Fibroblast of skin of right quadriceps (primary cell): ENCODE results near the gene CDK2.
A peak's percentile ranks its signal among the peaks of the same experiment; 100 is the strongest.
"Not testable (repeated sequence)": the region's sequence is repeated elsewhere in the genome, so short reads cannot be mapped to it uniquely, and the experiment has no call there.

Experiments used
- DNase-seq: peaks from one replicate; pipeline ENCODE4 v3.0.0-alpha.2; 2013

Gene CDK2

GRCh38 chr12:55966408-55967281, at the start of gene CDK2:
CDK2 (plus strand) TSS chr12:55966830; CDS start chr12:55967009, 179 bp downstream.
- DNase-seq: peak; percentile 77

- peak; percentile 43 for DNase-seq
Observed at GRCh38 chr12:55919032-55919431, 47.6 kb upstream of the CDK2 start.

GRCh38 chr12:55922126-55922525, 44.5 kb upstream of the CDK2 start:
- DNase-seq: no peak

- not testable (repeated sequence) for DNase-seq
Observed at GRCh38 chr12:55923648-55924047, 43.0 kb upstream of the CDK2 start.

GRCh38 chr12:55925371-55925770, 41.3 kb upstream of the CDK2 start:
- DNase-seq: no peak

GRCh38 chr12:55925870-55926737, 40.5 kb upstream of the CDK2 start:
- DNase-seq: no peak

- peak; percentile 95 for DNase-seq
Observed at GRCh38 chr12:55926738-55927587, 39.7 kb upstream of the CDK2 start.

GRCh38 chr12:55927588-55928502, 38.8 kb upstream of the CDK2 start, which contains the start of gene PYM1:
PYM1 (minus strand) TSS chr12:55927894; CDS start chr12:55927761, 133 bp downstream.
- DNase-seq: peak; percentile 64

GRCh38 chr12:55929306-55929791, 37.3 kb upstream of the CDK2 start:
- no peak for DNase-seq

GRCh38 chr12:55930771-55931316, 35.8 kb upstream of the CDK2 start, which contains the start of gene DGKA:
DGKA (plus strand) TSS chr12:55931162; CDS start chr12:55936504, 5,342 bp downstream.
- DNase-seq: peak; percentile 82

- no peak for DNase-seq
Observed at GRCh38 chr12:55931317-55931779, 35.3 kb upstream of the CDK2 start.

- peak; percentile 32 for DNase-seq
Observed at GRCh38 chr12:55931780-55932550, 34.7 kb upstream of the CDK2 start.

GRCh38 chr12:55932551-55932910, 34.1 kb upstream of the CDK2 start:
- DNase-seq: peak; percentile 26

GRCh38 chr12:55933169-55933798, 33.3 kb upstream of the CDK2 start:
- peak; percentile 18 for DNase-seq

GRCh38 chr12:55933799-55934742, 32.6 kb upstream of the CDK2 start:
- peak; percentile 19 for DNase-seq

GRCh38 chr12:55934773-55935172, 31.9 kb upstream of the CDK2 start:
- DNase-seq: no peak

- no peak for DNase-seq
Observed at GRCh38 chr12:55935738-55936151, 30.9 kb upstream of the CDK2 start.

GRCh38 chr12:55937981-55938380, 28.6 kb upstream of the CDK2 start:
- no peak for DNase-seq
